22Rv1 (cell line): ENCODE measurements around the gene PIN4.
"Not testable (repeated sequence)": the region's sequence is repeated elsewhere in the genome, so short reads cannot be mapped to it uniquely, and the experiment has no call there.

Experiments used
- H3K27ac ChIP-seq: fragments of 450-650 bp; 2 replicates; pipeline ENCODE4 v1.5.1; 2017
- ZFX ChIP-seq: fragments of 450-650 bp; IDR thresholded peaks from 2 replicates; pipeline ENCODE4 v1.6.1; 2017; ENCODE audit warnings: antibody characterized with exemption, borderline replicate concordance
- TF ChIP-seq, protein P1 (sequence below): fragments of 450-650 bp; IDR thresholded peaks from 2 replicates; pipeline ENCODE4 v1.5.1; 2017; ENCODE audit warnings: mild to moderate bottlenecking

The PIN4 gene

DNA sequence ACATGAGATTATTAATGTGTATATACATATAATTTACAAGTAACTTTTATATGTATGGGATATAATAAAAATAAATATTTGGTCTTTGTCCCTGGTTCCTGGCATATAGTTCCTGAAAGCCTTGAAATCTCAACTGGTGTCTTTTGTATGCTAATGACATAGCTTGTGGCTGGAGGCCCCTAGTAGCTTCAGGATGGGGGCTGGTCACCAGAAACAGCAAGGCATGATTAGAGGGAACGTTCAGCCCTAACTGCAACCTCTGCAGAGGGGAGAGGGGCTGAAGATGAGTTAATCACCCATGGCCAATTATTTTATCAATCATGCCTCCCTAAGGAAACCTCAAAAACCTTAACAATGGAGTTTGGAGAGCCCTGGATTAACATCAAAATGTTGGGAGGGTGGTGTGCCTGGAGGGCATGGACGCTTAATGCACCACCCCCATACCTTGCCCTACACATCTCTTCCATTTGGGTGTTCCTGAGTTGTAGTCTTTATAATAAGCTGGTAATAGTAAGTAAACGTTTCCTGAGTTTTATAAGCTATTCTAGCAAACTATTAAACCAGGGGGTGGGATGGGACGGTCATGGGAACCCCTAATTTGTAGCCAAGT lies 21.3 kb downstream of the PIN4 start:
- no peak for TF ChIP-seq ZFX
- TF ChIP-seq, protein P1, sequence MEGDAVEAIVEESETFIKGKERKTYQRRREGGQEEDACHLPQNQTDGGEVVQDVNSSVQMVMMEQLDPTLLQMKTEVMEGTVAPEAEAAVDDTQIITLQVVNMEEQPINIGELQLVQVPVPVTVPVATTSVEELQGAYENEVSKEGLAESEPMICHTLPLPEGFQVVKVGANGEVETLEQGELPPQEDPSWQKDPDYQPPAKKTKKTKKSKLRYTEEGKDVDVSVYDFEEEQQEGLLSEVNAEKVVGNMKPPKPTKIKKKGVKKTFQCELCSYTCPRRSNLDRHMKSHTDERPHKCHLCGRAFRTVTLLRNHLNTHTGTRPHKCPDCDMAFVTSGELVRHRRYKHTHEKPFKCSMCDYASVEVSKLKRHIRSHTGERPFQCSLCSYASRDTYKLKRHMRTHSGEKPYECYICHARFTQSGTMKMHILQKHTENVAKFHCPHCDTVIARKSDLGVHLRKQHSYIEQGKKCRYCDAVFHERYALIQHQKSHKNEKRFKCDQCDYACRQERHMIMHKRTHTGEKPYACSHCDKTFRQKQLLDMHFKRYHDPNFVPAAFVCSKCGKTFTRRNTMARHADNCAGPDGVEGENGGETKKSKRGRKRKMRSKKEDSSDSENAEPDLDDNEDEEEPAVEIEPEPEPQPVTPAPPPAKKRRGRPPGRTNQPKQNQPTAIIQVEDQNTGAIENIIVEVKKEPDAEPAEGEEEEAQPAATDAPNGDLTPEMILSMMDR: no peak
- H3K27ac ChIP-seq: no peak overlapping the region

- no peak for TF ChIP-seq ZFX
- TF ChIP-seq, protein P1: no peak
Measured at GRCh38 chrX:72203421-72203820, 21.9 kb downstream of the PIN4 start.

DNA sequence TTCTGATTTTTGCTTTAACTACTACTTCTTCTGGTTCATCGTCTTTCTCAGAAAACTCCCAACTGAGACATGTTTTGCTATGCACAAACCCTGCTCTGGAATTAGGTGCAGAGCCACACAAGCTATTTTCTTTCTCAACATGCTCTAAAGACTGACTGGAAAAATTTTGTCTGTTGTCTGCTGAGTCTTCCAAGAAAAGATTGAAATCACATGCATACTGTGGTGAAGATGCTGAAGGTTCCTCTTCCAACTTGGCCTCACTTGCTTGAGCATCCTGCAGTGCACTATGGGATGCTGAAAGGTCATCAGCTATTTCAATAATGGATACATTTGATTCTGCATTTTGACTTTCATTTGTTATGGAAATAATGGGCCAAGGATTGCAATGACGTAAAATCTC lies 24.1 kb downstream of the PIN4 start:
- H3K27ac ChIP-seq: no peak overlapping the region
- TF ChIP-seq, protein P1: no peak
- TF ChIP-seq ZFX: no peak

More at GRCh38 chrX:72203421-72203820, 21.9 kb downstream of the PIN4 start:
- H3K27ac ChIP-seq: no peak overlapping the region

DNA sequence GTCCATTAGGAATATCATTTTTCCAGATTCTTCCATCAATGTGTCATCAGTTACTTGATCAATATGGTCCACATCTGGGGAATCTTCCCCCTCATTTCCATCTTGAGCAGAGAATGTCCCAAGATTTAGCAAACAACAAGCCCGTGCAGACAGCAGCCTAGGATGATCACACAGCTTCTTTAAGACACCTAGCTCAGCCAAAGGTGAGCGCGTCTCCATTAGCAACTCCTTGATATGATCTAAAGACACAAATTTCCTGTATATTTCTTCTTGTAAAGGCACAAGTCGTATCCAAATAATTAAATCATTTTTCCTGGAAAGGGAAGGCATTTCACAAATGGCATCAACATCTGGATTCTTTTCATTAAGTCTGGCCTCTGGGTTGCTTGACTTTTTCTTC lies 25.8 kb downstream of the PIN4 start:
- no peak overlapping the region for H3K27ac ChIP-seq
- TF ChIP-seq, protein P1: no peak
- TF ChIP-seq ZFX: no peak

GRCh38 chrX:72208126-72208800 lies 26.7 kb downstream of the PIN4 start:
- no peak overlapping the region for H3K27ac ChIP-seq
- TF ChIP-seq, protein P1: no peak
- no peak for TF ChIP-seq ZFX

- H3K27ac ChIP-seq: no peak overlapping the region
- TF ChIP-seq, protein P1: no peak
- TF ChIP-seq ZFX: no peak
Measured at GRCh38 chrX:72216973-72217372, 35.4 kb downstream of the PIN4 start.

GRCh38 chrX:72220375-72220774 lies 38.8 kb downstream of the PIN4 start:
- H3K27ac ChIP-seq: not testable (repeated sequence)
